GM18858 (cell line): ENCODE results near the gene CECR2.

Experiments
- ATAC-seq: cut with Tn5 transposase; IDR thresholded peaks from one replicate; pipeline ENCODE4 v1.9.1; 2021; ENCODE audit not compliant: unreplicated experiment

The CECR2 gene

DNA sequence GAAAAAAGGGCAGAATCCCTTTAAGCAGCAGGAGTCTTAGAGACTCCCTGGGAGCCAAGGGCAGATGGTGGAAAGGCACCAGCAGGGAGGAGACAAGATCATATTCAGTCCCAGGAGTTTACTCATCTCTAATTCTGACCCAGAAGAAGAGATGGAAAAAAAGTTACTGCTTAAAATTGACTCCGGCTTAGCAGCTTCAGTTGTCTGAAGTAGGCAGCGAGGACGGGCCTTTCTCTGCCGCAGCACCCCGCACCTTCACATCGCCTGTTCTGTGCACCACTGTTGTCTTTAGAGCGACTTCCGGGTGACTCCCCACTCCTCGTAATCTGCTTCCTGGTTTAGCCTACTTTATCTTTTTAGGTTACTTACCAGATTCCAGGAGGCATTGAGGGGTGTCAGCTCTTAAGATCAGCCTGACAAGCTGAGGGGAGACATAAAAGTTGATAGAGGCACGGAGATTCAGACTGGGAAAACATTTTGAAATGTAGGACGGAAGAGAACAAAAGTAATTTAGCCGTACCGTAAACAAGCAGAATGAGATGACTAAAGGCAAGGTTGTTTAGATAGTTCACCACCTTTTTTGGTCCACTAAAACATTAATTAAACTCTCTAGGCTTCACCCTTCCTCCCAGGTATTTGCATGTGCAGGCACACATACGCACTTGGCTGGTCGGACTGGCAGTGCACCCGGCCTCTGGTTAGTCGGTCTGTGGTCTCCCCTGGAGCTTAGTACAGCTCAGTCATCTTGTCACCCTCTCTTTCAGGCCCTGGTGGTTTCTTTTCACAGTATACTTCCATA lies 74.3 kb downstream of the CECR2 start:
- no peak for ATAC-seq

- no peak for ATAC-seq
Observed at GRCh38 chr22:17444204-17444504, 74.9 kb downstream of the CECR2 start.

GRCh38 chr22:17446698-17447097 lies 77.4 kb downstream of the CECR2 start:
- ATAC-seq = no peak

DNA sequence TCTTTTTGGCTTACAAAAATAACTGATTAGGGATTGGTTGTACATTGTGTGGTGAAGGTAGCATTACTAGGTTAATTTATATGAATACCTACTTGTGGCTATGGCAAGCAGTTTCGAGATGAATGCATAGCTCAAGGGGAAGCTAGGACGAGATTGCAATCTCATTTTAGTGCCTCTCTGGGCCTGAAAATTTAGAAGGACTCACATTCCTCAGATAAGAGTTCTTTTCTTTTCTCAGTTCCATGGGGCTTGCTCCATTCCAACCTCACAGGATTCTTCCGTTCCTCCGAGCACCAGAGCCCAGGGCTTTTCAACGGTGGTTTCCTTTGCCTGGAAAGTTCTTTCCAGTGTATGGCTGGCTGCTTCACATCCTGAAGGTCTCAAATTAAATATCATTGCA lies 82.1 kb downstream of the CECR2 start:
- no peak for ATAC-seq

- ATAC-seq = no peak
Observed at GRCh38 chr22:17460895-17461294, 91.6 kb downstream of the CECR2 start.

DNA sequence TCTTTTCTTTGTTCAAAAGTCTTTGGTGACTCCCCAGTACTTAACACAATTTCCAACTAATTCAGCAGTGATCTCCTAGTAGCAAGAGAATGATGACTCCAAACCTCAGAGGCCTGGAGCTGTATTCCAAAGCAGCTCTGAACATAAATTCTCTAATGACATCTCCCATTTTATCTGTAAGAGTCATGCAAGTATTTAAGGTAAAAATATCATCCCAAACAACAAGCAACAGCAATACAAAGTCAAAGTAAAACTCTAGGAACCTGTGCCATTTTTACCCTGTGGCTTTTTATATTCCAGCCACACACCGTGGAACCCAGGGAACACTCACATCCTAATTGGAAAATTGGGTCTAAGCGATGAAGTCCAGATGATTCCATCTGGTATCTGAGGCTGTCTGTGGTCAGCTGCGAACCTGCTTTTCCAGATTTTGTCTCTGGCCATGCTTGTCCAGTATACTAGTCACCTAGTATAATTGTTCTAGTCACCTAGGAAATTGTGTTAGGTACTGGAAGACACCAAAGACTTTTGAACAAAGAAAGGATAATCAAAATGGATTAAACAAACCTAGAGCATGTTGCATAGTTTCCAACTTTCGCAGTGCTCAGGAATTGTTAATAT lies 101.7 kb downstream of the CECR2 start:
- no peak for ATAC-seq

- no peak for ATAC-seq
Observed at GRCh38 chr22:17471886-17472535, 102.8 kb downstream of the CECR2 start.

GRCh38 chr22:17472932-17473331 lies 103.7 kb downstream of the CECR2 start:
- no peak for ATAC-seq

DNA sequence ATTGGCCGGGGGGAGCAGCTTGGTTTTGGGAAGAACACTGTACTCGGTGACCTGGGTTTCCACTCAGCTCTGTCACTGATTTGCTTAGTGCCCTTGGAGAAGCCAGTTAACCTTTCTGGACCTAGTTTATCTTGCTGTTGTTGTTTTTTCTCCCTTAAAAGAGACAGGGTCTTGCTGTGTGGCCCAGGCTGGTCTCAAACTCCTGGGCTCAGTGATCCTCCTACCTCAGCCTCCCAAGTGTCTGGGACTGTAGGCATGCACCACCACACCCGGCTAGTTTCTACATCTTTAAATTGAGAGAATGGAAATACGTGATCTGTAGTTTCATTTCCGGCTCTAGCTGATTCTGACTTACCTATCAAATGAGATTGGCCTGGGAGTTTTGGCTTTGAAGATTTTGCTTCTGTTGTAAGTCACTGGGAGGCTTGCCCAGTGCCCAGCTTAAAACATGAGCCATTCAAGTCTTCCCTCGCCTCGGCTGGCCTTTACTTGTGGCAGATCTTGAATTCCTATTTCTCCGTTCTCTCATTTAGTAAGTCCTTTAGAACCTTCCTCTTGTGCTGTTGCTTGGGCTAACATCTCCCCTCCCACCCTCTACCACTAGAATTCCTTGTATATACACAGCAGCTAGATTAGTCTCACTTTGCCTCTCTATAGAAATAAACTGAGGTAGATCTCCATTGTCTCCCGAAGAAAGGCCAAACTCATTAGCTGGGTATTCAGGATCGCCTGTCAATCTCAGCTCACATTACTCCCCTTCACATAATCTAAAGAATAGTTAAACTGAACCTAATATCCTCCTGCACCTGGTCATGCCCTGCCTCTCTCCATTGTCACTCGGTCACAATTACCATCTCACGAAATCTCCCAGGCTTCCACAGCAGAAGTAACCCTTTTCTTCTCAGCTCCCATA lies 106.3 kb downstream of the CECR2 start:
- no peak for ATAC-seq

GRCh38 chr22:17476838-17477237 lies 107.6 kb downstream of the CECR2 start:
- no peak for ATAC-seq

DNA sequence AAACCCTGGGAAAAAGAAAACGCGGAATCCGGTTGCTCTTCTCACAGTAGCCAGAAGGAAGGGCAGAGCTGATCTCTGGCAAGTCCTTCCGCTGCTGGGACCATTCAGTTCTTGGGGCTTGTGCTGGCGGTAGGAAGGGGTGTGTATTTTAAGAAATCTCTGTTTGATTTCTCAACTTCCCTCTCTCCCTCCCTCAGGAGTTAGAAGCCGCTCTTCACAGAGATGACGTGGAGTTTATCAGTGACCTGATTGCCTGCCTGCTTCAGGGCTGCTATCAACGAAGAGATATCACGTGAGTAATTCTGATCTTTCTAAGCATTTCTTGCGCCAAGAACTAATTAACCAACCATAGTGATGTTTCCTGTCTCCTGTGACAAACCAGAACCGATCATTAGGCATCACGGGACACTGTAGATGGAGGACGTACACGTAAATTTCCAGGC lies 108.2 kb downstream of the CECR2 start:
- ATAC-seq = no peak

- ATAC-seq = no peak
Observed at GRCh38 chr22:17479135-17479534, 109.9 kb downstream of the CECR2 start.

- ATAC-seq = no peak
Observed at GRCh38 chr22:17481424-17481823, 112.2 kb downstream of the CECR2 start.

- ATAC-seq = no peak
Observed at GRCh38 chr22:17483688-17484372, 114.6 kb downstream of the CECR2 start.

DNA sequence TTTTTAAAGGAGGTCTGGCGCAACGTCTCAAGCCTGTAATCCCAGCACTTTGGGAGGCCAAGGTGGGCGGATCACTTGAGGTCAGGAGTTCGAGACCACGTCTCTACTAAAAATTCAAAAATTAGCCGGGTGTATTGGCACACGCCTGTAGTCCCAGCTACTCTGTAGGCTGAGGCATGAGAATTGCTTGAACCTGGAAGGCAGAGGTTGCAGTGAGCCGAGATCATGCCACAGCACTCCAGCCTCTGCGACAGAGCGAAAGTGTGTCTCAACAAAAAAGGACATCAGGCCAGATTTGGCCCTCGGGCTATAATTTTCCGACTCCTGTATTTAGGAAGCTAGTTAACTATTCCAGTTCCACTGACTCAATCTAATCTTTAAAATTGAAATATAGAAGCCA lies 115.3 kb downstream of the CECR2 start:
- ATAC-seq = no peak

DNA sequence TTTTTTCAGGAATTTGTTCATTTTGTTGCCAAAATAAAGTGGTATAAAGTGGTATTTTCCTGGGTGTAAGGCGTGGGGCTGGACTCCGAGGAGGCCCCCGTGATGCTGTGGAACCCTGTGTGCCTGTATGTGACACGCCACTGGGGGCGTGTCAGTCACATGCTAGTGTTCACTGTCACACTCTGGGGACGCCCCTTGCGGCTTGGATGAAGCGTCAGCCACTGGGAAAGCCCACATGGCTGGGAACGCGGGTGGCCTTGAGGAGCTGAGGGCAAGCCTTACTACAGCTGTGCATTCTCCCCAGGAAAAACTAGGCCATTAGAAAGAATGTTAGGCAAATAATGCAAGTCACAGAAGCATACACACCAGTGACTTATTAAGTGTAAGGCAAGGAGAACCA lies 117.1 kb downstream of the CECR2 start:
- ATAC-seq = no peak

DNA sequence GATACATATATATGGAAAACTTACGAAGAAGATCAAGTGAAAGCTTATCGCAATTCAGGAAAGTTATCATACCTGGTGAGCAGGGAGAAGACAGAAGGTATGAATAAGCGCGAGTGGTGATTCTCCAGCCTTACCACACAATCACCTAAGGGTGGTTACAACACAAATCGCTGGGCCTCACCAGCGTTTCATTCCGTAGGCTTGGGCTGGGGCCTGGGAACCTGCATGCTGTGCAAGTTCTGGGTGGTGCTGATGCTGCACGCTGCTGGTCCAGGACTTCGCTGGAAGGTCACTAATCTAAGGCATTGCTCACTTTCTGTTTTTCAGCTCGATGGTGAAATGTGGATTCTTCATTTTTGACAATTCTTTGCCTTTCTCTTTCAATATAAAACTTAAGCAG lies 117.5 kb downstream of the CECR2 start:
- no peak for ATAC-seq

DNA sequence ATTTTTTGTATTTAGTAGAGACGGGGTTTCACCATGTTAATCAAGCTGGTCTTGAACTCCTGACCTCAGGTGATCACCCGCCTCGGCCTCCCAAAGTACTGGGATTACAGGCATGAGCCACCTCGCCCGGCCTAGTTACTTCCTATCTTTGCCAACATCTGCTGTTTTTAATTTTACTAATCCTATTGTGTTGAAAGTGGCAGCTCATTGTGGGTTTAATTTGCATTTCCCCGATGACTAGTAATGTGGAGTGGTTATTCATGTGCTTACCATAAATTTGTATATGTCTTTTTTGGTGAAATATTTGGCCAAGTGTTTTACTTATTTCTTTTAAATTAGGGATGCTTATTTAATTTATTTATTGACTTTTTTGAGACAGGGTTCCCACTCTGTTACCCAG lies 119.8 kb downstream of the CECR2 start:
- ATAC-seq = no peak

- ATAC-seq = no peak
Observed at GRCh38 chr22:17491090-17491640, 121.9 kb downstream of the CECR2 start.

- no peak for ATAC-seq
Observed at GRCh38 chr22:17492247-17492646, 123.0 kb downstream of the CECR2 start.
